H1 (cell line): ENCODE results near the gene KCNMB1. TPM values are rescaled to one million over a fixed set of nuclear protein-coding genes. Genes with fewer than 3 reads are reported as not detected.

Experiments used
- CTCF ChIA-PET: fragments of 300-600 bp; sonication (Branson Sonifier 250); formaldehyde crosslinking; loops from one replicate; lab custom pipeline; 2021; ENCODE audit not compliant: partially characterized antibody; lab: Charles Lee
- POLR2A ChIA-PET: fragments of 300-600 bp; sonication (Branson Sonifier 250); formaldehyde crosslinking; loops from one replicate; lab custom pipeline; 2021; ENCODE audit warnings: inconsistent platforms; ENCODE audit not compliant: partially characterized antibody; lab: Charles Lee
- DNase-seq, 2 experiments: peaks; one replicate each; pipeline versions ENCODE4 v3.0.0 to v3.0.0-alpha.2; 2010 to 2022; ENCODE audit warnings: low spot score in 2 of 2, low read depth in 1 of 2, mixed read lengths in 1 of 2
- FAIRE-seq: peaks from 2 replicates; lab custom pipeline; 2011; peaks lifted over from hg19 to GRCh38; lab: Jason Lieb, UNC
- H2AFZ ChIP-seq: 2 replicates; pipeline ENCODE4 v1.8.1; 2012; ENCODE audit warnings: low read length, inconsistent platforms
- H2AK5ac ChIP-seq: 2 replicates; pipeline ENCODE4 v1.6.1; 2013; ENCODE audit warnings: low read depth, low read length
- H2BK120ac ChIP-seq: replicated peaks from 2 replicates; pipeline ENCODE3; 2013; ENCODE audit warnings: low read depth, low read length, inconsistent platforms
- H2BK12ac ChIP-seq: 2 replicates; pipeline ENCODE4 v1.6.1; 2013; ENCODE audit warnings: low read depth, low read length
- H2BK15ac ChIP-seq: 2 replicates; pipeline ENCODE4 v1.6.1; 2013; ENCODE audit warnings: low read length
- H2BK20ac ChIP-seq: 2 replicates; pipeline ENCODE4 v1.6.1; 2013; ENCODE audit warnings: low read length
- H2BK5ac ChIP-seq: 2 replicates; pipeline ENCODE4 v1.6.1; 2013; ENCODE audit warnings: low read depth, low read length
- H3K14ac ChIP-seq: 2 replicates; pipeline ENCODE4 v1.6.1; 2013; ENCODE audit warnings: inconsistent platforms; ENCODE audit not compliant: insufficient read length
- H3K18ac ChIP-seq: 2 replicates; pipeline ENCODE4 v1.6.1; 2013; ENCODE audit warnings: low read length; ENCODE audit errors: extremely low read depth
- H3K23ac ChIP-seq: 2 replicates; pipeline ENCODE4 v1.6.1; 2013; ENCODE audit warnings: inconsistent platforms; ENCODE audit not compliant: insufficient read length
- H3K23me2 ChIP-seq: 2 replicates; pipeline ENCODE4 v1.6.1; 2013; ENCODE audit warnings: low read depth, low read length
- H3K27ac ChIP-seq: 2 replicates; pipeline ENCODE4 v1.6.1; 2011; ENCODE audit warnings: low read depth, low read length, inconsistent platforms
- H3K27me3 ChIP-seq, 4 experiments: replicated peaks in 1 of 4; 1 replicate in 1 of 4; 2 replicates in 3 of 4; pipeline versions ENCODE4 v1.6.1 to v1.8.1; 2011 to 2013; ENCODE audit warnings: low read length in 3 of 4, mild to moderate bottlenecking in 3 of 4, inconsistent platforms in 2 of 4, mixed read lengths in 2 of 4, moderate library complexity in 1 of 4; ENCODE audit not compliant: control insufficient read depth in 3 of 4, insufficient read depth in 3 of 4; ENCODE audit errors: extremely low read depth in 1 of 4
- H3K36me3 ChIP-seq, 4 experiments: 2 replicates each; pipeline versions ENCODE4 v1.6.1 to v1.8.1; 2011 to 2013; ENCODE audit warnings: mild to moderate bottlenecking in 4 of 4, low read length in 3 of 4, moderate library complexity in 2 of 4, control low read depth in 1 of 4, inconsistent platforms in 1 of 4; ENCODE audit not compliant: insufficient read depth in 4 of 4, control insufficient read depth in 2 of 4
- H3K4ac ChIP-seq: replicated peaks from 2 replicates; pipeline ENCODE3; 2013; ENCODE audit warnings: low read length, low read depth, mixed read lengths, inconsistent platforms; ENCODE audit not compliant: insufficient read length
- H3K4me1 ChIP-seq, 4 experiments: replicated peaks in 1 of 4; 1 replicate in 1 of 4; 2 replicates in 3 of 4; pipeline versions ENCODE4 v1.6.1 to v1.8.1; 2011 to 2013; ENCODE audit warnings: low read length in 3 of 4, inconsistent platforms in 2 of 4, mixed read lengths in 1 of 4; ENCODE audit not compliant: insufficient read depth in 4 of 4, control insufficient read depth in 3 of 4
- H3K4me2 ChIP-seq, 2 experiments: 2 replicates each; pipeline versions ENCODE4 v1.6.1 to v1.8.1; 2011 to 2013; ENCODE audit warnings: low read depth in 2 of 2, low read length in 2 of 2, control low read depth in 1 of 2, inconsistent platforms in 1 of 2, mild to moderate bottlenecking in 1 of 2; ENCODE audit not compliant: insufficient read depth in 1 of 2
- H3K4me3 ChIP-seq, 4 experiments: fragments of 200-600, 300-600 bp in 1 of 4; sonication (generic), shearing (Covaris generic), sonication (Bioruptor Twin) in 1 of 4; 2 replicates each; pipeline versions ENCODE4 v1.5.1 to v1.8.1; 2011 to 2016; ENCODE audit warnings: low read length in 4 of 4, low read depth in 3 of 4, control low read depth in 2 of 4, inconsistent platforms in 2 of 4, mild to moderate bottlenecking in 2 of 4, mixed read lengths in 1 of 4, moderate library complexity in 1 of 4; ENCODE audit not compliant: insufficient read depth in 2 of 4; ENCODE audit errors: extremely low read depth in 1 of 4
- H3K56ac ChIP-seq: replicated peaks from 2 replicates; pipeline ENCODE3; 2013; ENCODE audit warnings: low read depth, mild to moderate bottlenecking, mixed read lengths, low read length, inconsistent platforms; ENCODE audit not compliant: insufficient read length
- H3K79me1 ChIP-seq: 2 replicates; pipeline ENCODE4 v1.6.1; 2013; ENCODE audit warnings: low read depth, low read length, control low read depth
- H3K79me2 ChIP-seq, 2 experiments: 2 replicates each; pipeline versions ENCODE4 v1.6.1 to v1.8.1; 2012 to 2013; ENCODE audit warnings: low read length in 2 of 2, mild to moderate bottlenecking in 2 of 2, inconsistent platforms in 1 of 2; ENCODE audit not compliant: insufficient read depth in 2 of 2, control insufficient read depth in 1 of 2
- H3K9ac ChIP-seq, 4 experiments: replicated peaks in 1 of 4; 1 replicate in 1 of 4; 2 replicates in 3 of 4; pipeline versions ENCODE4 v1.6.1 to v1.8.1; 2011 to 2013; ENCODE audit warnings: low read depth in 3 of 4, low read length in 3 of 4, control low read depth in 2 of 4, mild to moderate bottlenecking in 2 of 4, moderate library complexity in 2 of 4, inconsistent platforms in 1 of 4; ENCODE audit errors: extremely low read depth in 1 of 4
- H3K9me3 ChIP-seq, 2 experiments: 2 replicates each; pipeline versions ENCODE4 v1.6.1 to v1.8.1; 2012 to 2013; ENCODE audit warnings: mild to moderate bottlenecking in 2 of 2, moderate library complexity in 2 of 2, control low read depth in 1 of 2, inconsistent platforms in 1 of 2, low read depth in 1 of 2, low read length in 1 of 2, mixed read lengths in 1 of 2; ENCODE audit not compliant: insufficient read depth in 2 of 2
- H4K20me1 ChIP-seq, 2 experiments: replicated peaks in 1 of 2; 2 replicates each; pipeline versions ENCODE3 to v1.8.1; 2011 to 2013; ENCODE audit warnings: inconsistent platforms in 2 of 2, low read length in 2 of 2, mild to moderate bottlenecking in 1 of 2; ENCODE audit not compliant: insufficient read depth in 2 of 2, control insufficient read depth in 1 of 2
- H4K5ac ChIP-seq: 2 replicates; pipeline ENCODE4 v1.6.1; 2013; ENCODE audit warnings: low read length, low read depth, mixed read lengths, inconsistent platforms; ENCODE audit not compliant: insufficient read length
- H4K8ac ChIP-seq: 2 replicates; pipeline ENCODE4 v1.8.0; 2013; ENCODE audit warnings: mild to moderate bottlenecking, moderate library complexity, low read length, inconsistent platforms; ENCODE audit not compliant: insufficient read depth; ENCODE audit errors: extremely low read depth
- H4K91ac ChIP-seq: replicated peaks from 2 replicates; pipeline ENCODE3; 2013; ENCODE audit warnings: low read length, mixed read lengths, inconsistent platforms; ENCODE audit not compliant: insufficient read length
- ASH2L ChIP-seq: fragments of 200-600, 300-600 bp; sonication (generic); IDR thresholded peaks from one replicate; pipeline ENCODE4 v1.7.1; 2017; ENCODE audit warnings: low read length
- CHD1 ChIP-seq: IDR thresholded peaks from 2 replicates; pipeline ENCODE4 v1.6.1; 2012; ENCODE audit warnings: low read depth, low read length, improper control_type of control experiment
- CTBP2 ChIP-seq: IDR thresholded peaks from 2 replicates; pipeline ENCODE4 v1.7.0; 2011; ENCODE audit warnings: borderline replicate concordance, mild to moderate bottlenecking, moderate library complexity, mixed read lengths, low read length; ENCODE audit not compliant: insufficient read depth, insufficient read length
- FOSL1 ChIP-seq: IDR thresholded peaks from 2 replicates; pipeline ENCODE4 v1.6.1; 2011; ENCODE audit warnings: mild to moderate bottlenecking, low read depth, low read length, moderate library complexity; ENCODE audit not compliant: insufficient read depth
- HDAC2 ChIP-seq, 2 experiments: fragments of 300-600 bp in 1 of 2; sonication (generic) in 1 of 2; IDR thresholded peaks; 2 replicates each; pipeline ENCODE4 v1.6.1; 2011 to 2012; ENCODE audit warnings: low read depth in 2 of 2, low read length in 2 of 2, mild to moderate bottlenecking in 2 of 2, moderate library complexity in 2 of 2, borderline replicate concordance in 1 of 2, inconsistent platforms in 1 of 2
- JUN ChIP-seq: IDR thresholded peaks from 2 replicates; pipeline ENCODE4 v1.6.1; 2011; ENCODE audit warnings: low read depth, mild to moderate bottlenecking, improper control_type of control experiment, low read length
- SP1 ChIP-seq: IDR thresholded peaks from 2 replicates; pipeline ENCODE4 v1.6.1; 2011; ENCODE audit warnings: low read depth, low read length
- TAF1 ChIP-seq: IDR thresholded peaks from 2 replicates; pipeline ENCODE4 v1.6.1; 2011; ENCODE audit warnings: mild to moderate bottlenecking, low read depth, low read length
- WGBS, 2 experiments: shearing (Covaris generic) in 1 of 2; methylation state at CpG; one replicate each; pipeline versions ENCODE4 v1.1.6 to v1.1.7; 2013 to 2015; ENCODE audit warnings: low lambda C conversion rate in 2 of 2, mixed read lengths in 2 of 2, inconsistent platforms in 1 of 2, low coverage in 1 of 2, missing lambda C conversion rate in 1 of 2; ENCODE audit not compliant: insufficient replicate concordance in 2 of 2, insufficient coverage in 1 of 2, insufficient read length in 1 of 2; ENCODE audit errors: extremely low coverage in 1 of 2, missing lambda C conversion rate in 1 of 2; 5-methylcytosine and 5-hydroxymethylcytosine counted together
- polyA plus RNA-seq, 7 experiments: library from polyadenylated mRNA; depleted of rRNA in 3 of 7; stranded (reverse) in 5 of 7; unstranded in 2 of 7; fragments of >200 nt in 5 of 7; fragments of 200-250 nt in 2 of 7; gene quantifications; 1 replicate in 5 of 7; 2 replicates in 1 of 7; 4 replicates in 1 of 7; pipeline versions ENCODE4 v1.2.1 to v1.2.3, GENCODE V29; 2011 to 2013; ENCODE audit warnings: missing spikeins in 2 of 7, mixed read lengths in 2 of 7
- total RNA-seq: library from RNA; stranded (reverse); fragmentation: NEBNext Ultra II Directional; extraction: Animal tissue kit (Norgen Biotek cat#: 25700); gene quantifications from 2 replicates; pipeline ENCODE4 v1.2.1, GENCODE V29; 2021

The KCNMB1 gene
- total and polyA plus RNA-seq, 2 of the 8 experiments (the other 6 are each of a cell fraction or from before 2014, with no cell fraction given) = 0.08 to 0.19 TPM

DNA sequence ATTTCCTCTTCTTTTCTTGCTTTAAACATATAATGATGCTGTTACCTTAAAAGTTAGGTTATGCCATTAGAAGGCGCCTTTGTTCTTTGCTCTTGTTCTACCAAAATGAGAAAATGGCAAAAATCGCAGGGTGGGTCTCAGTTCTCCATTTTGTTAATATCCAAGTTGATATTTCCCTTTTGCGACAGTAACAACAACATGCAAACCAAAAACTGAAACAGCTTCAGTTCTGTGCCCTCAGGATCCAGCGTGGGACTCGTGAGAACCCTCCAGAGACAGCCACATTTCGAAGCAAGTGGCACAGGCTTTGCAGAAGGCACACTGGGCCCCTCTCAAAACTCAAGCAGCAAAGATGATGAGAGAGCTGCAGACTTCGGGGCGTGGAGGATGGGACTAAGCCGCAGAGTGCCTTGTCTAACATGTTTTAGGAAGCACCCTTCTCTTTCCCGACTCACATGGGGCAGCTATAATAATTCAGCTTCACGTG, 58.6 kb downstream of the KCNMB1 start:
- Histone ChIP-seq H3K27me3 (no peaks in the 10 kb centered on the region), H4K20me1 (no peaks in the 10 kb centered on the region), H3K4me1 (peaks cover 3 to 23% (median 15%) of the 10 kb centered on the region in 4 experiments), H2BK12ac (no peak overlapping the region), H2BK20ac (no peak overlapping the region; the same call in 1 of the 2 replicates), H3K18ac (peak overlapping the region; percentile 56; the same call in 1 of the 2 replicates), H3K4me3 (no peak overlapping the region), H3K9ac (no peak overlapping the region), H3K79me1 (no peaks in the 10 kb centered on the region), H3K56ac (no peak overlapping the region), H2BK5ac (no peak overlapping the region), H3K27ac (no peak overlapping the region), H2AK5ac (no peak overlapping the region), H3K4ac (no peak overlapping the region), H3K79me2 (no peaks in the 10 kb centered on the region), H3K14ac (no peak overlapping the region), H2BK15ac (no peak overlapping the region), H3K9me3 (no peaks in the 10 kb centered on the region), H2AFZ (no peak overlapping the region), H3K23me2 (peaks cover 6% of the 10 kb centered on the region; the same call in 1 of the 2 replicates), H2BK120ac (no peak overlapping the region), H4K8ac (no peak overlapping the region), H3K23ac (no peak overlapping the region), H4K91ac (no peak overlapping the region), H4K5ac (no peak overlapping the region), H3K36me3 (no peaks in the 10 kb centered on the region), H3K4me2 (no peak overlapping the region)
- DNase-seq (no peak), FAIRE-seq (no peak)
- CTCF ChIA-PET = interaction anchor here (0.7 to 2.1 kb wide), 8 partner anchors 9 to 63 kb away, joined by 3 to 12 read pairs (median 5); no protein-coding TSS in a partner anchor
- TF ChIP-seq CTBP2 (no peak), JUN (no peak), SP1 (no peak), ASH2L (no peak), CHD1 (no peak), FOSL1 (no peak), TAF1 (no peak), HDAC2 (IDR thresholded peaks at IDR 0.05; ENCODE audit: borderline replicate concordance in 1 of 2, low read depth in 2 of 2, low read length in 2 of 2) (no peak)
- POLR2A ChIA-PET = interaction anchor here (0.7 to 0.9 kb wide), 2 partner anchors 60 to 64 kb away, joined by 3 read pairs; no protein-coding TSS in a partner anchor
- 94% methylated on average over 11 of the region's 11 CpGs; no CpG with 5 or more reads in 1 of the 2 experiments for WGBS, 2 experiments
